Prostate gland (tissue), 2 donors: ENCODE data around the gene TMC1. TPM values are rescaled to one million over a fixed set of nuclear protein-coding genes. Genes with fewer than 3 reads are reported as not detected.

Source experiments
- DNase-seq: peaks from one replicate; pipeline ENCODE4 v3.0.0-alpha.2; 2019; ENCODE audit warnings: low spot score
- H3K27ac ChIP-seq, 2 donors: fragments of 200-600 bp; sonication (generic); 2 replicates each; pipeline ENCODE4 v1.5.1; 2017 to 2019
- H3K27me3 ChIP-seq: fragments of 200-600 bp; sonication (generic); replicated peaks from 2 replicates; pipeline ENCODE4 v1.5.1; 2019; ENCODE audit not compliant: insufficient read depth
- H3K36me3 ChIP-seq, 2 donors: fragments of 200-600 bp; sonication (generic); 1 replicate in 1 of 2; 2 replicates in 1 of 2; pipeline versions ENCODE4 v1.5.1 to v1.8.1; 2017 to 2019
- H3K4me1 ChIP-seq: fragments of 200-600 bp; sonication (generic); replicated peaks from 2 replicates; pipeline ENCODE4 v1.5.1; 2019
- H3K4me3 ChIP-seq, 2 donors: fragments of 200-600 bp; sonication (generic); 2 replicates each; pipeline ENCODE4 v1.5.1; 2017 to 2019
- H3K9me3 ChIP-seq: fragments of 200-600 bp; sonication (generic); 2 replicates; pipeline ENCODE4 v1.5.1; 2017
- POLR2A ChIP-seq: fragments of 450-650 bp; IDR thresholded peaks from one replicate; pipeline ENCODE4 v1.6.1; 2016; ENCODE audit warnings: antibody characterized with exemption, mild to moderate bottlenecking
- POLR2AphosphoS5 ChIP-seq: sonication (generic); formaldehyde crosslinking; IDR thresholded peaks from one replicate; pipeline ENCODE4 v1.6.1; 2017; ENCODE audit warnings: antibody characterized with exemption
- WGBS: methylation state at CpG from one replicate; pipeline ENCODE4 v1.1.5; 2018; 5-methylcytosine and 5-hydroxymethylcytosine counted together
- intact Hi-C: fragments of 100-400 bp; cut with DNase I; formaldehyde crosslinking; loops from one replicate; pipeline ENCODE4 v1.14.2; 2022
- total RNA-seq, 2 donors: library from RNA; depleted of rRNA; stranded (reverse); fragments of >200 nt; gene quantifications; one replicate each; pipeline ENCODE4 v1.1.0, GENCODE V29; 2016
- TF ChIP-seq, protein P1 (sequence below), 4 experiments: fragments of 200-600 bp in 2 of 4; fragments of 450-650 bp in 2 of 4; sonication (generic) in 2 of 4; IDR thresholded peaks; 1 replicate in 3 of 4; 2 replicates in 1 of 4; pipeline ENCODE4 v1.5.1; 2016 to 2019; ENCODE audit warnings: antibody characterized with exemption in 4 of 4, mild to moderate bottlenecking in 2 of 4, moderate library complexity in 2 of 4

TMC1 gene
- total RNA-seq, 2 donors from 2014 or later: 3.0 to 5.3 TPM

DNA sequence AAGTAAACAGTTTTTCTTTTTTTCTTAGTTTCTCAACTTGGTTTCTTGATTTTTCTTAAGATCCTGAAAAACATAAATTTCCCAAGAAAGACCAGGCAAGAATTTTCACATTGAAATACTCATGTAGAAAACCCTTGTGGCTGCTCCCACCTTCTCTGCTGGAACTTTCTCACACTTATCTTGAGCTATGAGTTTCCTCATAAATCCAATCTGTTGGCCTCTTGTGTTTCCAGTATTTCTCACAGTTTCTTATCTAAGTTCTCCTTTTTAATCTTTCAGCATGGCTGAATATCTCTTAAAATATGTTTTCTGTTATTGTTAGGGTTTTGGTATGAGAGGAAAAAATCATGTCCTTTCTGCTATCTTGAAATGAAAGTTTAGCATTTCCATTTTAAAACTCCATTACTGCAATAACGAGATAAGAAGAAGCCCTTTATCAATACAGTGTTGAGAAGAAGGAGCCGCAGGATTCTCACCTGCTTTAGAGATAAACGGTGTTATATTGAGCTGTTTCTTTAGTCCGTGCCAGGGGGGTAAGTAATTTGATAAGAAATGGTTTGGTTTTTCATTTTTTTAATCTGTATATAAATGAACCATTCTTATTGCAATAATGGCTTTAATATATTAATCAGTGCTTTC lies 342.2 kb downstream of the TMC1 start:
- no peak for DNase-seq
- H3K36me3 ChIP-seq: no peaks in the 10 kb centered on the region
- no peaks in the 10 kb centered on the region for H3K27me3 ChIP-seq
- WGBS: 59% methylated on average over 4 of the region's 4 CpGs
- TF ChIP-seq POLR2AphosphoS5 (no peak), POLR2A (no peak)
- TF ChIP-seq, protein P1, sequence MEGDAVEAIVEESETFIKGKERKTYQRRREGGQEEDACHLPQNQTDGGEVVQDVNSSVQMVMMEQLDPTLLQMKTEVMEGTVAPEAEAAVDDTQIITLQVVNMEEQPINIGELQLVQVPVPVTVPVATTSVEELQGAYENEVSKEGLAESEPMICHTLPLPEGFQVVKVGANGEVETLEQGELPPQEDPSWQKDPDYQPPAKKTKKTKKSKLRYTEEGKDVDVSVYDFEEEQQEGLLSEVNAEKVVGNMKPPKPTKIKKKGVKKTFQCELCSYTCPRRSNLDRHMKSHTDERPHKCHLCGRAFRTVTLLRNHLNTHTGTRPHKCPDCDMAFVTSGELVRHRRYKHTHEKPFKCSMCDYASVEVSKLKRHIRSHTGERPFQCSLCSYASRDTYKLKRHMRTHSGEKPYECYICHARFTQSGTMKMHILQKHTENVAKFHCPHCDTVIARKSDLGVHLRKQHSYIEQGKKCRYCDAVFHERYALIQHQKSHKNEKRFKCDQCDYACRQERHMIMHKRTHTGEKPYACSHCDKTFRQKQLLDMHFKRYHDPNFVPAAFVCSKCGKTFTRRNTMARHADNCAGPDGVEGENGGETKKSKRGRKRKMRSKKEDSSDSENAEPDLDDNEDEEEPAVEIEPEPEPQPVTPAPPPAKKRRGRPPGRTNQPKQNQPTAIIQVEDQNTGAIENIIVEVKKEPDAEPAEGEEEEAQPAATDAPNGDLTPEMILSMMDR (IDR thresholded peaks at IDR 0.05): no peak
- intact Hi-C loops: no loop called here
- H3K4me3 ChIP-seq: no peak overlapping the region
- no peaks in the 10 kb centered on the region for H3K4me1 ChIP-seq
- no peak overlapping the region for H3K27ac ChIP-seq
- H3K9me3 ChIP-seq: no peaks in the 10 kb centered on the region

DNA sequence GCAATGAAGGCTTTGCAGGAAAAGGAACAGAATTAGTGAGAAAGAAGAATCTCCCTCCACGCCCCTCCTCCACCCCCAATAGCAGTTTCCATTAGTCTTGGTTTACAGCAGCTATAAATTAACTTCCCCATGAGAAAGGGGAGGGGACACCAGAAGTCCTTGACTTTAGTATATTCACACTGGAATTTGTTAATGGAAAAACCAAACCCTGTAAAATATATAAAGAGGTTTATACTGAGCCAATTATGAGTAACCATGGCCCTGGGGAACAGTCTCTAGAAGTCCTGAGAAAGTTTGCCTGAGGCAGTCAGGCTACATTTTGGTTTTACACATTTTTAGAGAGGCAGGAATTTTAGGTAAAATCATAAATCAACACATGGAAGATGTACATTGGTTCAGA lies 342.9 kb downstream of the TMC1 start:
- Histone ChIP-seq H3K4me1 (no peaks in the 10 kb centered on the region), H3K27me3 (no peaks in the 10 kb centered on the region), H3K27ac (no peak overlapping the region), H3K4me3 (no peak overlapping the region), H3K9me3 (no peaks in the 10 kb centered on the region), H3K36me3 (no peaks in the 10 kb centered on the region)
- intact Hi-C loops: no loop called here
- DNase-seq: no peak
- TF ChIP-seq POLR2A (no peak), POLR2AphosphoS5 (no peak)
- TF ChIP-seq, protein P1 (IDR thresholded peaks at IDR 0.05): no peak
- WGBS: 88% methylated on average over 1 of the region's 1 CpG

DNA sequence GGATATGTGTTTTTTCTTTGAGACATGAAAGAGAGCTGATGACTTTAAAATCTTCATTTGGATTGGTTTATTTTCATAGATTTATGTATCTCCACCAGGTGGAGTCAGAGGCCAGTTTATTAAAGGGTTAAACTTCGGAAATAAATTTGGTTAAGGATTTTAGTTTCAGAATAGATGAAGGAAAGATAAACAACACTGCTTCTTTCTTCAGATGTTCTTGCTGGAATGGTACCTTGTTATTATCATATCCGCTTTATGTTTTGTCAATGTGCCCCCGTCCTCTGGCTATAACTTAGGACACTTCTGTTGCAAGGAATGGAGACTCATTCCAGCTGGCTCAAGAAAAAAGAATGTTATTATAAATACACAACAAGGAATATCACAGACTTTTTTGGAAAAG lies 350.3 kb downstream of the TMC1 start:
- TF ChIP-seq POLR2A: no peak
- TF ChIP-seq, protein P1 (IDR thresholded peaks at IDR 0.05): peak in 3 of 4 experiments; percentile 48 to 68 (median 62)
- TF ChIP-seq POLR2AphosphoS5: peak; percentile 7
- Histone ChIP-seq H3K4me3 (no peak overlapping the region), H3K27me3 (no peaks in the 10 kb centered on the region), H3K4me1 (no peaks in the 10 kb centered on the region), H3K36me3 (no peaks in the 10 kb centered on the region), H3K9me3 (no peaks in the 10 kb centered on the region), H3K27ac (no peak overlapping the region)
- 17% methylated on average over 3 of the region's 3 CpGs for WGBS
- intact Hi-C loops: loop anchor here (2.0 to 10.0 kb wide), 3 partner anchors 151 to 313 kb away; no protein-coding TSS in a partner anchor
- DNase-seq: no peak

DNA sequence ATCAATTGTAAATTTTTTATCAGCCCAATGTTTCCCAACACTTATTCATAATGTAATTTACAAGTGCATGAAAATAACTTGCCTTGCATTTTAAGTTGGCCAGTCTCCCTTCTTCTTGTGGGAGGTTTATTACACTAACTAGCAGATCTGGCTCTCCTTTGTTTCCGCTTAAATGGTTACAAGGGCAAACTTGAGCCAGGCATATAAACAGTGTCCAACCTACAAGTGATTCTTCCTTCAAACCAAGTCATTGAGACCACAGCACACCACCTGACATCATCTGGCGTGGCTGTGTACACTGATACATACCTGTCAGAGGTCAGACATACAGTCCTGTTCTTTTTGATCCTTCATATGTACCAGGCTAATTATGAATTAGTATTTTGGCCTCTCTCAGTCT lies 351.3 kb downstream of the TMC1 start:
- no peaks in the 10 kb centered on the region for H3K4me1 ChIP-seq
- H3K9me3 ChIP-seq: no peaks in the 10 kb centered on the region
- TF ChIP-seq POLR2AphosphoS5 (no peak), POLR2A (no peak)
- TF ChIP-seq, protein P1 (IDR thresholded peaks at IDR 0.05): no peak
- WGBS: 33% methylated on average over 2 of the region's 2 CpGs
- no peaks in the 10 kb centered on the region for H3K27me3 ChIP-seq
- no peaks in the 10 kb centered on the region for H3K36me3 ChIP-seq
- H3K27ac ChIP-seq: no peak overlapping the region
- intact Hi-C loops: loop anchor here (2.0 to 10.0 kb wide), 2 partner anchors 150 to 312 kb away; no protein-coding TSS in a partner anchor
- H3K4me3 ChIP-seq: no peak overlapping the region
- no peak for DNase-seq

DNA sequence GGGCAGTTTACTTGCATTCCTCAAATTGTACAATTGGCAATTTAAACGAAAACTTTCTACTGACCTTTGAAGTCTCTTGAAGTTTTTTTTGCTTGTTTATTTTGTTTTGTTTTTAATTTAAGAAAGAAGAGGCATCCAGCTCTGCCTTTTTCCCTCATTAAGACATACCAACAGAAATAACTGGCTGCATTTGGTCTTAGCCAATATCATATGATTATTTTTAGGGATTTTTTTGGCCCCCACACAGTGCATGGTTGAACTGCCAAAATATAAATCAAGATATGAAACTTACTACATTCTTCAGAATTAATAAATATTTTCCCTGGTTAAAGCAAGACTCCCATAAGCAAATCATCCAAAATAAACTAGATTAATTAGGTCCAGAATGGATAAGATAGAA lies 352.0 kb downstream of the TMC1 start:
- DNase-seq: no peak
- no peaks in the 10 kb centered on the region for H3K36me3 ChIP-seq
- H3K4me1 ChIP-seq: no peaks in the 10 kb centered on the region
- no peak for TF ChIP-seq POLR2A
- TF ChIP-seq POLR2AphosphoS5: no peak
- no peak overlapping the region for H3K27ac ChIP-seq
- intact Hi-C loops: loop anchor here (2.0 to 10.0 kb wide), 2 partner anchors 149 to 311 kb away; no protein-coding TSS in a partner anchor
- H3K27me3 ChIP-seq: no peaks in the 10 kb centered on the region
- H3K9me3 ChIP-seq: no peaks in the 10 kb centered on the region
- 39% methylated on average over 1 of the region's 1 CpG for WGBS
- no peak overlapping the region for H3K4me3 ChIP-seq
